HEK293T (cell line): Measurements from ENCODE around the gene OGDH.
"Not testable (repeated sequence)": the region's sequence is repeated elsewhere in the genome, so short reads cannot be mapped to it uniquely, and the experiment has no call there.

Experiments
- CTCF ChIA-PET: fragments of 350-600 bp; formaldehyde crosslinking; extraction: SDS; loops from one replicate; lab custom pipeline; 2021; ENCODE audit warnings: antibody characterized with exemption, inconsistent platforms; lab: Yijun Ruan, JAX
- POLR2A ChIA-PET: fragments of 350-600 bp; formaldehyde crosslinking; extraction: SDS; loops from one replicate; lab custom pipeline; 2020; ENCODE audit warnings: antibody characterized with exemption, inconsistent platforms; lab: Yijun Ruan, JAX
- DNase-seq: peaks from one replicate; pipeline ENCODE4 v3.0.0; 2012; ENCODE audit warnings: mixed read lengths; ENCODE audit errors: extremely low spot score
- ARNT ChIP-seq: fragments of 450-650 bp; IDR thresholded peaks from 2 replicates; pipeline ENCODE4 v1.6.1; 2017; ENCODE audit warnings: mild to moderate bottlenecking
- BHLHE40 ChIP-seq: fragments of 450-650 bp; IDR thresholded peaks from 2 replicates; pipeline ENCODE4 v1.6.1; 2016; ENCODE audit warnings: mild to moderate bottlenecking, moderate library complexity, borderline replicate concordance
- CTBP1 ChIP-seq: fragments of 450-650 bp; IDR thresholded peaks from 2 replicates; pipeline ENCODE4 v1.6.1; 2016; ENCODE audit warnings: borderline replicate concordance
- ELF4 ChIP-seq: fragments of 450-650 bp; IDR thresholded peaks from 2 replicates; pipeline ENCODE4 v1.6.1; 2017; ENCODE audit warnings: antibody characterized with exemption
- FOXA1 ChIP-seq: fragments of 450-650 bp; IDR thresholded peaks from 2 replicates; pipeline ENCODE4 v1.6.1; 2016; ENCODE audit warnings: mild to moderate bottlenecking
- FOXK2 ChIP-seq: fragments of 450-650 bp; IDR thresholded peaks from 2 replicates; pipeline ENCODE4 v1.6.1; 2016; ENCODE audit warnings: mild to moderate bottlenecking
- FOXM1 ChIP-seq: fragments of 450-650 bp; IDR thresholded peaks from 2 replicates; pipeline ENCODE4 v1.6.1; 2017; ENCODE audit warnings: mild to moderate bottlenecking, borderline replicate concordance
- HDGF ChIP-seq: fragments of 450-650 bp; IDR thresholded peaks from 2 replicates; pipeline ENCODE4 v1.6.1; 2017; ENCODE audit warnings: antibody characterized with exemption, borderline replicate concordance
- L3MBTL2 ChIP-seq: fragments of 450-650 bp; conservative IDR thresholded peaks from 2 replicates; pipeline ENCODE4 v1.6.1; 2016; ENCODE audit warnings: mild to moderate bottlenecking
- LEF1 ChIP-seq: fragments of 450-650 bp; IDR thresholded peaks from 2 replicates; pipeline ENCODE4 v1.6.1; 2017; ENCODE audit warnings: mild to moderate bottlenecking, borderline replicate concordance
- NFRKB ChIP-seq: fragments of 450-650 bp; IDR thresholded peaks from 2 replicates; pipeline ENCODE4 v1.6.1; 2016; ENCODE audit warnings: mild to moderate bottlenecking, moderate library complexity
- SP1 ChIP-seq: fragments of 450-650 bp; IDR thresholded peaks from 2 replicates; pipeline ENCODE4 v1.6.1; 2017
- SUZ12 ChIP-seq: fragments of 450-650 bp; IDR thresholded peaks from 2 replicates; pipeline ENCODE4 v1.6.1; 2016; ENCODE audit warnings: mild to moderate bottlenecking
- TARDBP ChIP-seq: fragments of 450-650 bp; IDR thresholded peaks from 2 replicates; pipeline ENCODE4 v1.6.1; 2016
- ZNF384 ChIP-seq: fragments of 450-650 bp; IDR thresholded peaks from 2 replicates; pipeline ENCODE4 v1.6.1; 2016
- TF ChIP-seq, protein P1 (sequence below): fragments of 450-650 bp; IDR thresholded peaks from 2 replicates; pipeline ENCODE4 v1.6.1; 2016

The OGDH gene

DNA sequence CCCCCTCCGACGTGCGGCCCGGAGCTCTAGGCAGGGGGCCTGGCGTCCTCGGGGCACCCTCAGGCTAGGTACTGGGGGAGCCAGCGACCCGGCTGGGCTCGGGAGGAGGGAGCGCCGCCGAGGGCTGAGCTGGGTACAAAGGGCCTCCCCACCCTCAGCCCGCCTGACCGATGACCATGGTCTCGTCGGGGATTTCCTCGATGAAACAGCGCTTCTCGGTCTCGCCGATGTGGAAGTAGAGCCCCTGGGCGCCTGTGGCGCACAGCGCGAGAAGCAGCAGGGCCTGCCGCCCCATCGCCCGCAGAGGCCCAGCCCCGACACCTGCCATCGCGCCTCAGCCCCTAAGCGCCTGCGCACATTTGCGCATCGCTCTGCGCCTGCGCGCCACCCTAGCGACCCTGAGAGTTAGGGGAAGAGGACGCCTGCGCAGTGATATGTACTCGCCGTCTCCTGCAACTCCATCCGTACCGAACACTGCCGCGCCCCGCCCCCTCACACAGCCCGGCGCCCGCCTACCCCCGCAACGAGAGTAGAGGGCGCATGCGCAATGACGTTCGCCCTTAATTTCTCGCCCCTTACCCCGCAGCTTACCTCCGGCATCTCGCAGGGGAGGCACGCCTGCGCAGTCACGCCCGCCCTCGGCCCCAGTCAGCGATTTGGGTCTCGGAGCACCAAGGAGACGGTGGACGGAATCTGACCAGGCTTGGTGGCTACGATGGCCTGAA, 24.4 kb upstream of the OGDH start, which contains the start of gene TMED4:
Gene TMED4, minus strand, starts transcription at position 353 of the 725 bp plus-strand sequence. Its CDS starts 25 bp downstream, at position 328.
- CTCF ChIA-PET, result no interaction called here
- POLR2A ChIA-PET, result interaction anchor here (0.6 to 3.0 kb wide), 20 partner anchors 9 to 417 kb away, joined by 3 to 32 read pairs (median 4); partner anchors contain the start of genes DDX56, H2AZ2, OGDH and PURB
- peak; percentile 100 for DNase-seq
- TF ChIP-seq L3MBTL2 (peak; percentile 16; the same call in 1 of the 2 replicates), SP1 (no peak)

DNA sequence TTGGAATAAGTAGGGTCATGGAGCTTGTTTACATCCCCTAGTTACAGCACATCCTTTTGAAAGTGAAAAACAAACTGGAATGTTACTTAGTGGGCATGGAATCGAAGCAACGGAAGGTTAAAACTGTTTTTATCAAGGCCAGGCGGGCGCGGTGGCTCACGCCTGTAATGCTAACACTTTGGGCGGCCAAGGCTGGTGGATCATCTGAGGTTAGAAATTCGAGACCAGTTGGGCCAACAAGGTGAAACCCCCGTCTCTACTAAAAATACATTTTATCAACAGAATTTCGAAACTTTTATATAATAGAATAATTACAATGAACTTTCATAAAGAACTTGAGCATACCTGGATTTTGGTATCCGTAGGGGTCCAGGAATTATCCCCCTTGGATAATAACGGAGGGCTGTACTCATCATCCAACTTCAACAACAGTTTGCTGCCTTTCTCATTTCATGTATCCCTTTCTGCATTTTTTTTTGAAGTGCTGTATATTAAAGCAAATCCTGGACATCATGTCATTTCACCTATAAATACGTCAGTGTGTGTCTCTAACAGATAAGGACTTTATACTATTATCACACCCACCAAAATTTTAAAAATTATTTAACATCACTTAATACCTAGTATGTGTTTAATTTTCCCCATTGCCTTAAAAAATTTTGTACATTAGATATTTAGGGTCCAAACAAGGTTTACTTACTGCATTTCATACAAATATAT, 23.1 kb upstream of the OGDH start:
- TF ChIP-seq HDGF, result no peak
- TF ChIP-seq CTBP1, result no peak
- no peak for TF ChIP-seq SUZ12
- no peak for TF ChIP-seq ARNT
- TF ChIP-seq ZNF384, result no peak
- TF ChIP-seq FOXA1, result no peak
- no peak for TF ChIP-seq ELF4
- TF ChIP-seq FOXM1, result no peak
- no peak for TF ChIP-seq LEF1
- TF ChIP-seq SP1, result no peak
- no peak for TF ChIP-seq BHLHE40
- no peak for TF ChIP-seq L3MBTL2
- no peak for TF ChIP-seq NFRKB
- TF ChIP-seq, protein P1, sequence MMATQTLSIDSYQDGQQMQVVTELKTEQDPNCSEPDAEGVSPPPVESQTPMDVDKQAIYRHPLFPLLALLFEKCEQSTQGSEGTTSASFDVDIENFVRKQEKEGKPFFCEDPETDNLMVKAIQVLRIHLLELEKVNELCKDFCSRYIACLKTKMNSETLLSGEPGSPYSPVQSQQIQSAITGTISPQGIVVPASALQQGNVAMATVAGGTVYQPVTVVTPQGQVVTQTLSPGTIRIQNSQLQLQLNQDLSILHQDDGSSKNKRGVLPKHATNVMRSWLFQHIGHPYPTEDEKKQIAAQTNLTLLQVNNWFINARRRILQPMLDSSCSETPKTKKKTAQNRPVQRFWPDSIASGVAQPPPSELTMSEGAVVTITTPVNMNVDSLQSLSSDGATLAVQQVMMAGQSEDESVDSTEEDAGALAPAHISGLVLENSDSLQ, result no peak
- no peak for TF ChIP-seq TARDBP
- TF ChIP-seq FOXK2, result no peak
- ChIA-PET POLR2A (interaction anchor here (0.8 to 3.0 kb wide), 7 partner anchors 11 to 301 kb away, joined by 3 to 32 read pairs (median 5); partner anchors contain the start of genes DDX56 and H2AZ2), CTCF (no interaction called here)
- DNase-seq, result no peak

DNA sequence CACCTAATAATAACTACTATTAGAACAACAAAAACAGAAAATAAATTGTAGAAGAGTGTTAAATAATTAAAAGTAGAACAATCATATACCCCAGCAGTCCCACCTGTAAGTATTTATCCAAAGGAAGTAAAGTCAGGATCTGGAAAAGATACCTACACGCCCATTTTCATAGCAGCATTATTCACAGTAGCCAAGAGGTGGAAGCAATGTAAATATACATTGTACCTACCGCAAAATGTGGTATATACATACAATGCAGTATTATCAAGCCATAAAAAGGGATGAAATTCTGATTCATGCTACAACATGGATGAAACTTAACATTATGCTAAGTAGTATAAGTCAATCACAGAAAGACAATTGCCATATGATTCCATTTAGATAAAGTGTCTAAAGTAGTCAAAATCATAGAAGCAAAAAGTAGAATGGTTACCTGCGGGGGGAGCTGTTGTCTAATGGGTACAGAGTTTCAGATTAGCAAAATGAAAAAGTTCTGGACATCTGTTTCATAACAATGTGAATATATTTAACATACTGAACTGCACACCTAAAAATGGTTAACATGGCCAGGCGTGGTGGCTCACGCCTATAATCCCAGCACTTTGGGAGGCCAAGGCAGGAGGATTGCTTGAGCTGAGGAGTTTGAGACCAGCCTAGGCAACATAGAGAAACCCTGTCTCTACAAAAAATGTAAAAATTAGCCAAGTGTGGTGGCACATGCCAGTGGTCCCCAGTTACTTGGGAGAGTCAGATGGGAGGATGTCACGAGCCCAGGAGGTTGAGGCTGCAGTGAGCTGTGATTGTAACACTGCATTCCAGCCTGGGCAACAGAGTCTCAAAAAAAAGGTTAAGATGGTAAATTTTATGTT, 18.4 kb upstream of the OGDH start:
- ChIA-PET CTCF (interaction anchor here (0.6 to 1.2 kb wide), 6 partner anchors 11 to 259 kb away, joined by 3 to 7 read pairs (median 4); partner anchors contain the start of genes DDX56 and OGDH), POLR2A (interaction anchor here (1.0 to 1.4 kb wide), 3 partner anchors 14 to 259 kb away, joined by 3 read pairs; partner anchors contain the start of genes DDX56 and OGDH)
- no peak for DNase-seq
- no peak for TF ChIP-seq HDGF
- no peak for TF ChIP-seq CTBP1
- TF ChIP-seq ELF4, result no peak
- TF ChIP-seq L3MBTL2, result no peak

DNA sequence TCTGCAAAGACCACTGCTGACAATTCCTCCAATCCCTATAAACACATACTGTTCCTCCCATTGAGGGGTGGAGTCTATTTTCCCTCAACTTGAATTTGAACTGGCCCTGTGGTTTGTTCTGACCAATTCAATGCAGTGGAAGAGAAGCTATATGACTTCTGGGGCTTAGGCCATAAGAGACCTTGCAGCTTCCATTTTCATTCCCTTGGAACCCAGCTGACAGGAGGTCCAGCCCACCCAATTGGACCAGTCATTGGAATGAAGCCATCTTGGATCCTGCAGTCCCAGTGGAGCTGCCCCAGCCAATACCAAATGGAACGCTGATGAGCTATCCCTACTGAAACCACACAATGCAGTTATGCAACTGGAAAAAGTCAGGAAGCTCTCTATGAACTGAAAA, 15.5 kb upstream of the OGDH start:
- TF ChIP-seq ARNT (no peak), TARDBP (no peak), HDGF (no peak), LEF1 (no peak), SUZ12 (no peak), FOXA1 (no peak), SP1 (no peak), ELF4 (no peak), CTBP1 (no peak), FOXM1 (no peak)
- TF ChIP-seq, protein P1, result no peak
- DNase-seq, result no peak
- CTCF ChIA-PET, result interaction anchor here (0.6 kb wide), 1 partner anchor 9 kb away, joined by 3 read pairs; no protein-coding TSS in a partner anchor
- POLR2A ChIA-PET, result interaction anchor here (1.1 to 2.8 kb wide), 4 partner anchors 9 to 257 kb away, joined by 4 to 12 read pairs (median 6); partner anchors contain the start of genes DDX56, H2AZ2, OGDH and TMED4

DNA sequence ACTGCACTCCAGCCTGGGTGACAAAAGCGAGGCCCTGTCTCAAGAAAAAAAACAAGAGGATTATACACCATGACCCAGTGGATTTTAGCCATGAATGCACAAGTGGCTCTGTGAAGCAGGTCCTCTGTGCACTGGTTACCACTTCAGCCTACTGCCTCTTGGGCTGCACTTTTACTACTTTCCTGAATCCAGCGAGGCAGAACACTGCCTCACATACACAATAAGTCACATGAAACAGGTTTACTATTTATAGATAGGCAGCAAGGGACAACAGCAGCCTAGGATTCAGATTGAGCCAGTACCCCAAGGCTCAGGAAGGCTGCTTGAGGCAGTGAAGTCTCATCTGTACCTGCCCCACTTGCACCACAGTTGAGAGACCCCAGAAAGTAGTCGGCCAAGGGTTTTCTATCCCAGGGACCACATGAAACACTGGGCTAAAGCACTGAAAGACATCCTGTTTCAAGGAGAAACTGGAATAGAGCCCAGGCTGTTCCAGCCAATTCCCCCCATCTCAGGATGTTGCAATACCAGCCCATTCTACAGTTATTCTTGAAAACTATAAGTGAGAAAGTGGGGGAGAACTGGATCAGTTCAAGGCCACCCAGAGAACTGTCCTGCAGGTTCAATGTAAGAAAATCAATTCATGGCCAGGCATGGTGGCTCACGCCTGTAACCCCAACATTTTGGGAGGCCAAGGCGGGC, 10.3 kb upstream of the OGDH start:
- TF ChIP-seq, protein P1, result no peak
- no peak for TF ChIP-seq ELF4
- no peak for TF ChIP-seq FOXK2
- TF ChIP-seq SP1, result no peak
- TF ChIP-seq HDGF, result no peak
- TF ChIP-seq ZNF384, result no peak
- no peak for TF ChIP-seq LEF1
- TF ChIP-seq FOXA1, result no peak
- TF ChIP-seq ARNT, result no peak
- no peak for TF ChIP-seq CTBP1
- TF ChIP-seq NFRKB, result no peak
- no peak for TF ChIP-seq L3MBTL2
- no peak for TF ChIP-seq TARDBP
- TF ChIP-seq SUZ12, result no peak
- no peak for TF ChIP-seq FOXM1
- TF ChIP-seq BHLHE40, result no peak
- DNase-seq, result no peak
- ChIA-PET POLR2A (interaction anchor here (1.0 to 1.4 kb wide), 2 partner anchors 11 to 14 kb away, joined by 3 to 5 read pairs; partner anchors contain the start of genes OGDH and TMED4), CTCF (interaction anchor here (0.8 kb wide), 1 partner anchor 19 kb away, joined by 4 read pairs; no protein-coding TSS in a partner anchor)

DNA sequence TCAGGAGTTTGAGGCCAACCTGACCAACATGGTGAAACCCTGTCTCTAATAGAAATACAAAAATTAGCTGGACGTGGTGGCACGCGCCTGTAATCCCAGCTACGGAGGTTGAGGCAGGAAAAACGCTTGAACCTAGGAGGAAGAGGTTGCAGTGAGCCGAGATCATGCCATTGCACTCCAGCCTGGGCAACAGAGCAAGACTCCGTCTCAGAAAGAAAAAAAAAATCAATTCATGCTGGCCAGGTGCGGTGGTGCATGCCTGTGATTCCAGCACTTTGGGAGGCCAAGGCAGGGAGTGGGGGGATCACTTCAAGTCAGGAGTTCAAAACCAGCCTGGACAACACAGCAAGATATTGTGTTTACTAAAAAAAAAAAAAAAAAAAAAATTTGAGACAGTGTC, 9.2 kb upstream of the OGDH start:
- POLR2A ChIA-PET, CTCF ChIA-PET, DNase-seq: not testable (repeated sequence)
